ENCODE measurements around the gene PPP1R13B.

PPP1R13B gene

DNA sequence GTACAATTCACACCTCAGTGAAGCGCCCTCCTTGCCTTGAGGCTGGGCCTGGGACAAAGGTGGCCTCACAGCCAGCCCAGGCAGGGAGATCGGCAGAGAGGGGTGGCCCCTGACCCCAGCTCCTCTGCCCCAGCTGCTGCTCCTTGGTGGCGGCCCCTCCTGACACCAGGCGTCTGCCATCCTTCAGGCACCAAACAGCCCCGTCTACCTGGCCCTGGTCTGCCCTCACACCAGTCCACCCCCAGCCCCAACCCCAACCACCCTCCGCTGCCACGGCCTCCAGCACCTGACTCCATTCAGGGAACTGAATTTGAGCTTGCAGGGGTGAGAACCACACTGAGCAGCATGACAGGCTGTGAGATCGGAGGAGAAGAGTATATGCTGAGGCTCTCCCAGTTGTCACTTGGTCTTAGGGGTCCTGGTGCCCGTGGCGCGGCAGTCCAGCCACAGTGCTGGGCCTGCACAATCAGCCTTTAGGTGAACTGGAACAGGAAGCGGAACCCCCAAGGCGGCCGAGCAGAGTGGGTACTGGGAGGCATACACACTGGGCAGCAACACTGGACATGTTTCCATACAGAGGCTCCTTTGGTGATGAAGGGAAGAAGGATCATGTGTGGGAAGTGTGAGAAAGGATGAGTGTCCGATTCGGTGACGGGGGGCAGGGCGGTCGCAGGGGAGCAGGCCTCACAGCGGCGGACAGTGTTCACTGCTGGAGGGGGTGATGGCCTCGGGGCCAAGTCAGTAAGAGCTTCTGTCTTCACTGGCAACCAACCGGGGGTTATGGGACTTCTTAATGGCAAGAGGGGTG lies 113.1 kb downstream of the PPP1R13B start:
- H3K4me3 ChIP-seq (ENCODE audit: low read depth, low read length): no peak overlapping the region
- TF ChIP-seq, protein P1, sequence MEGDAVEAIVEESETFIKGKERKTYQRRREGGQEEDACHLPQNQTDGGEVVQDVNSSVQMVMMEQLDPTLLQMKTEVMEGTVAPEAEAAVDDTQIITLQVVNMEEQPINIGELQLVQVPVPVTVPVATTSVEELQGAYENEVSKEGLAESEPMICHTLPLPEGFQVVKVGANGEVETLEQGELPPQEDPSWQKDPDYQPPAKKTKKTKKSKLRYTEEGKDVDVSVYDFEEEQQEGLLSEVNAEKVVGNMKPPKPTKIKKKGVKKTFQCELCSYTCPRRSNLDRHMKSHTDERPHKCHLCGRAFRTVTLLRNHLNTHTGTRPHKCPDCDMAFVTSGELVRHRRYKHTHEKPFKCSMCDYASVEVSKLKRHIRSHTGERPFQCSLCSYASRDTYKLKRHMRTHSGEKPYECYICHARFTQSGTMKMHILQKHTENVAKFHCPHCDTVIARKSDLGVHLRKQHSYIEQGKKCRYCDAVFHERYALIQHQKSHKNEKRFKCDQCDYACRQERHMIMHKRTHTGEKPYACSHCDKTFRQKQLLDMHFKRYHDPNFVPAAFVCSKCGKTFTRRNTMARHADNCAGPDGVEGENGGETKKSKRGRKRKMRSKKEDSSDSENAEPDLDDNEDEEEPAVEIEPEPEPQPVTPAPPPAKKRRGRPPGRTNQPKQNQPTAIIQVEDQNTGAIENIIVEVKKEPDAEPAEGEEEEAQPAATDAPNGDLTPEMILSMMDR (IDR thresholded peaks at IDR 0.05; ENCODE audit: low read depth, low read length, missing control alignments): no peak
- DNase-seq (ENCODE audit: low read depth): no peak

DNA sequence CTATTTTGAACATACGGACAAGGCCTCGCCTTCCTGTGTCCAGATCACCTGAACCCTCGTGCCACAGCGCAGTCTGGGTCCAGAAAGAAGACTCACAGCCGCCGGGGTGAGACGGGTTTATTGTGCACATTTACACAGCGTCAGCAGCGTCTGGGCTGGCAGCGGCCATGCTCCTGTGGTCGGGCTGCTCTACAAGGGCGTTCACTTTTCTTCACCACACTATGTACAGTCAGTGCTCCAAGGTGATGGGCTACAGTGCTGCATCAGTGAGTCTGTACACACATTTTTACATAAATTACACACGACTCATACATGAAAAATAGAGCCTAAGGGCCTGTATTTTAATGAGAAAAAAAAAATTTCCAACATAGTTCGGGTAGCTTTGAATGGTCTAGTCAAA lies 113.7 kb downstream of the PPP1R13B start:
- TF ChIP-seq, protein P1 (IDR thresholded peaks at IDR 0.05; ENCODE audit: low read depth, low read length, missing control alignments): no peak
- no peak overlapping the region for H3K4me3 ChIP-seq (ENCODE audit: low read depth, low read length)
- no peak for DNase-seq (ENCODE audit: low read depth)

DNA sequence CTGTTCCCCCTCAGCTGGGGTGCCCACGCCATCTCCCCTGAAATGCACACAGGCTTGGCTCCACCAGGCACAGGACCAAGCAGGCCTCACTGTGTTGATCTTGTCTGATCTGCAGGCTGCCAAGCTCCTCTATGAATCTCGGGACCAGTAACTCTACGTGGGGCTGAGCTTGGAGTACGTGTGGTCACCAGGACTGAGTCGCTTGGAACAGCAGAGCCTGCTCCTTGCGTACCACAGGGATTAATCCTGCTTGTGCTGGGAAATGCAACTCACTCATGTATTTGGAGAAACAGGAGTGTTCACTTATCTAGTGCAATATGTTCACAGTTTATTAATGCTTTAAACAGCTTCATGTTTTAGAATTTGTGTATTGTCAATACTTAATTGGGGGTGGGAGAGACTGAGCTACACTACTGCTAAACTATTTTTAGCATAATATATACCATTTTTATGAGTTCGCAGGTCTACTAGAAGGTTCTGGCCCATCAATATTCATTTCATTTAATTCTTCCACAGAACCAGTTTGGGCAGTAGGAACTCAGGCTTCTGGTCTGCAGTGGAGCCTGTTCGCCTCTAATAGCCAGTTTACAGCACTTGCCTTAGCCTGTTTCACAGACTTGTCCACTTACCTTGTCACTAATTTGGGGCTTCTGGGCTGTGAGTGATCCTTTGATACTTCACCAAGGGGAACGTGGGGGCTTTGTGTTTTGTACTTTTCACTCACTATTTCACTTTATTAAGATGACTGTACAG lies 114.3 kb downstream of the PPP1R13B start:
- DNase-seq (ENCODE audit: low read depth): no peak
- no peak overlapping the region for H3K4me3 ChIP-seq (ENCODE audit: low read depth, low read length)
- TF ChIP-seq, protein P1 (IDR thresholded peaks at IDR 0.05; ENCODE audit: low read depth, low read length, missing control alignments): no peak

GRCh38 chr14:103731916-103732867 lies 115.2 kb downstream of the PPP1R13B start:
- no peak for DNase-seq (ENCODE audit: low read depth)
- TF ChIP-seq, protein P1 (IDR thresholded peaks at IDR 0.05; ENCODE audit: low read depth, low read length, missing control alignments): no peak
- H3K4me3 ChIP-seq (ENCODE audit: low read depth, low read length): no peak overlapping the region

GRCh38 chr14:103731481-103731880 lies 115.9 kb downstream of the PPP1R13B start:
- TF ChIP-seq, protein P1 (IDR thresholded peaks at IDR 0.05; ENCODE audit: low read depth, low read length, missing control alignments): no peak
- DNase-seq (ENCODE audit: low read depth): no peak
- no peak overlapping the region for H3K4me3 ChIP-seq (ENCODE audit: low read depth, low read length)

DNA sequence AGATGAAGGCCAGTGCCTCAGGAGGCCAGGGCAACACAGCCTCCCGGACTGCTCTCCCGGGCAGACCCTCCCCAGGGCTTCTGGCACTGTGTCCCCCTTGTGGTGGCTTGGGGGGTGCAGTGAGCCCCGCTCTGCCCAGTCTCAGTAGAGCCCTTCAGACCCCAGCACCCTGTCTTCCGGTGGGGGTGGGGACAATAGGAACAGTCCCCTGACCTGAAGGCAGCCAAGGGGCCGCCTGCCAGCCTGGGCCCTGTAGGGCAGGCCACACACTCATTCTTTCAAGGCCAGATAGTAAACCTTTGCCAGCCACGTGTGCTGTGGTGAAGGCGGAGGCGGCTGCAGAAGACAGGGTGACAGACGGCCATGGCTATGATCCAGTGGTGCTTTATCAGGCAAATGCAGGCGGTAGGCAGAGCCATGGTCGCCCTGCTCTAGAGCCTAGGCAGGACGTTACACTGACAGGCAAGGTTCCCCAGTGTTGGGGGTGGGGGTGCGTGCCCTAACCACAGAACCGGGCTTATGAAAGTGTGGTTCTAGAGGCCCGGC lies 116.8 kb downstream of the PPP1R13B start:
- no peak for DNase-seq (ENCODE audit: low read depth)
- H3K4me3 ChIP-seq (ENCODE audit: low read depth, low read length): no peak overlapping the region
- TF ChIP-seq, protein P1 (IDR thresholded peaks at IDR 0.05; ENCODE audit: low read depth, low read length, missing control alignments): no peak
